ENCODE results near the gene STUM.
A peak's percentile ranks its signal among the peaks of the same experiment; 100 is the strongest.

STUM gene

DNA sequence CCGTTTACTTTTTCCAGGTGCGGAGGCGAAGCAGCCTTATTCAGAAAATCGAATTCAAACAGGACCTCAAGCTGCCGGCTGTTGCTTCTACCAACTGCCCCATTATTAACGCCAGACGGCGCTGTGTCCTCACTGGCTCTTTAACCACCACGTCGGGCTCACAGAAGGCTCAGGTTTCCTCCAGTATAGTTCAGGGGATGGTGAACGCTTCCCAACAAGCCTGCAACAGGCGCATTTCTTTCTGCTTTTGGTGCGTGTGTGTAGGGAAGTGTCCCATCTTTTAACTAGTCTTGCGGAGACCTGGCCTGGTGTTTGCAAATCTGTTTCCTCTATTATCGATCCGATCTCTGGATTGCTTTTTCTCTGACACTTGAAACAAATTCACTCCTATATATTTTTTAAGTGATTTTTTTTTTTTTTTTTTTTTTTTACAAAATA is 791 bp upstream of the STUM start:
- Histone ChIP-seq H3K79me2 (ENCODE audit: control insufficient read depth, insufficient read depth, low read length, poor library complexity) (no peaks in the 10 kb centered on the region), H2AK5ac (ENCODE audit: low read length) (no peak overlapping the region), H3K23ac (ENCODE audit: low read length) (no peak overlapping the region), H3K36me3 (ENCODE audit: control insufficient read depth in 1 of 2, insufficient read depth in 2 of 2, low read length in 2 of 2) (no peaks in the 10 kb centered on the region), H3K4me3 (ENCODE audit: low read depth, low read length) (no peak overlapping the region), H4K12ac (ENCODE audit: low read depth, low read length) (no peak overlapping the region), H2BK5ac (ENCODE audit: low read depth, low read length, poor library complexity) (no peak overlapping the region), H4K91ac (ENCODE audit: low read depth, low read length) (no peak overlapping the region), H3K27me3 (ENCODE audit: insufficient read depth, low read length) (peaks cover 35% of the 10 kb centered on the region), H3K14ac (ENCODE audit: low read length) (no peak overlapping the region), H3K9ac (ENCODE audit: low read length) (no peak overlapping the region), H3K4ac (ENCODE audit: low read depth, low read length) (no peak overlapping the region), H3K9me3 (ENCODE audit: insufficient read depth, low read depth, low read length) (peaks cover 5% of the 10 kb centered on the region), H2BK120ac (ENCODE audit: insufficient read depth, low read length, poor library complexity) (no peak overlapping the region), H2AFZ (ENCODE audit: insufficient read depth, low read length, poor library complexity) (no peak overlapping the region), H2BK12ac (ENCODE audit: low read length) (no peak overlapping the region), H3K4me2 (ENCODE audit: low read length) (no peak overlapping the region), H4K8ac (ENCODE audit: low read depth, low read length) (no peak overlapping the region), H3K79me1 (ENCODE audit: low read length) (no peaks in the 10 kb centered on the region), H3K18ac (ENCODE audit: low read length) (no peak overlapping the region), H3K27ac (ENCODE audit: low read depth, low read length) (no peak overlapping the region), H3K4me1 (ENCODE audit: control insufficient read depth in 1 of 2, insufficient read depth in 2 of 2, low read length in 2 of 2) (peaks cover 9 to 14% of the 10 kb centered on the region in 2 experiments)
- no CpG with 5 or more reads among the region's 16 CpGs for WGBS (ENCODE audit: extremely low coverage, insufficient coverage, insufficient read length)
- peak; percentile 87 to 95 for DNase-seq

DNA sequence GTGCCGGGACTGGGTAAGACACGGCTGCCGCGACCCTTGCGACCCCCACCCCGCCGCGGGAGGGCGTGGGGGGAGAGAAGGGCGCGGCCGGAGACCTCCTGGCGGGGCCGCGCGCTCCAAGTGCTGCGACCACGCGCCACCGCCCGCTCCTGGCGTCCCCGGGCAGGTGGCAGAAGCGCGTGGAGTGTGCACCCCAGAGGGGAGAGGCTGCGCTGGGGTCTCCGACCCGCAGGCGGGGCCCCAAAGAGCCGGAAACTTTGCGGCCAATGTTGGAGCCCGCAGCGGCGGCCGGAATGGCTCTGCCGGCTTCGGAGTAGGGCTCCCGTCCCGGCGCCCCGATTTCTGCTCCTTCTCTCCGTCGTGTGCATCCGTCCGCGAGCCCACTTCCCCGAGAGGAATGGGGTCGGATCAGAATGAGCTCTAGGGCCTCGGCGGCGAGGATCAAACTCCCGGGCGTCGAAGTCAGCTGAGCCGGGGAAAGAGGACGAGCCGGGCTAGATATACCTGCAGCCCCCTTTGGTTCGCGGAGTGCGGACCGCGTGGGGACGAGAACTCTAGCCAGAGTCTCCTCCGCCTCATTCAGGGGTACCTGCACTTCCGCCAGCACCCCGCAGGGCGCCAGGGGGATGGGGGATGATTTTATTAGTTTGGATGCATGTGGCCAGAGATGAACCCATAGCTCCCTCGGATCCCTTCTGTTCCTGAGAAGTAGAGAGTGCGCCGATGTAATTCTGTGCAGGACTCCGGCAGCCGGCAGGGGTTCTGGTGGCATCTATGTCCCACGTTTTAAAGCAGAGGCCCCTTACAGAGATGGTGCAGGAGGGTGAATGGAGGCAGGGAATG is 751 bp downstream of the STUM start:
- Histone ChIP-seq H4K8ac (ENCODE audit: low read depth, low read length) (no peak overlapping the region), H3K4me3 (ENCODE audit: low read depth, low read length) (peak overlapping the region; percentile 54)

DNA sequence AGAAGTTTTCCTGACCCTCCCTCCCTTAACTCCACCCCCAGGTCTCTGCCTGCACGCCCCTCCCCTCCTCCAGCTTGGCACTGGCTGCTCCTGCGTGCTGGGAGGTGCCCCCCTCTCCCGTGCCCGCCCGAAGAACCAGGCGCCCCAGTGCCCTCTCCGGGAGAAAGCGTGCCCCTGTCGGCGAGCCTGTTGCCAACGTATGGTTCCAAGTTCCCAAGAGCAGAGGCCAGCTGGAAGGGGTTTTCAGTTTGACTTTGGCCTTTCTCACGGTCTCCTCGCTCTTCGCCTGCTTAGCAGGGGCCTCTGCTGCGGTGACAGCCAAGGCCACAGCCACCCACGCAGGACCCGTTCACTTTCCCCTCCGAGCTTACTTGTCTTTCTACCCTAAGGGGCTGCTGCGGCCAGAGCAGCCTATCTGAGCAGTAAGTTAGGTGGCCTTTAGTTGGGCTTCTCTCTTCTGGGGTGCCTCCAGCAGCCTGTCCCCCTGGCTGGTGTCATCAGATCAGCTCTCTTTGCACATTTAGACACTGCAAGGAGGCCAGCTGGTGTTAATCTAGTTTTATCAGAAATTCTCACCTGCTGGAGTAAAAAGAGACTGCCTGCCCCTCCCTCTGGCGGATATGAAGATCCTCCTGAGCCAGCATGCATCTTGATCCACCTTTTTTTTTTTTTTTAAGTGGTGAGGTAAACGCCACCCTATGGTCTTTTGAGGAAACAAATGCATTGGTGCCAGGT is 1.5 kb downstream of the STUM start:
- no peaks in the 10 kb centered on the region for H3K79me2 ChIP-seq (ENCODE audit: control insufficient read depth, insufficient read depth, low read length, poor library complexity)
- no peak overlapping the region for H3K18ac ChIP-seq (ENCODE audit: low read length)
- H3K4me2 ChIP-seq (ENCODE audit: low read length) = peak overlapping the region; percentile 82
- no peak overlapping the region for H2AK5ac ChIP-seq (ENCODE audit: low read length)
- no peak overlapping the region for H4K91ac ChIP-seq (ENCODE audit: low read depth, low read length)
- no peak overlapping the region for H2BK120ac ChIP-seq (ENCODE audit: insufficient read depth, low read length, poor library complexity)
- peaks cover 9 to 14% of the 10 kb centered on the region in 2 experiments for H3K4me1 ChIP-seq (ENCODE audit: control insufficient read depth in 1 of 2, insufficient read depth in 2 of 2, low read length in 2 of 2)
- H4K12ac ChIP-seq (ENCODE audit: low read depth, low read length) = no peak overlapping the region
- no peak overlapping the region for H3K4me3 ChIP-seq (ENCODE audit: low read depth, low read length)
- DNase-seq = no peak
- no peak overlapping the region for H3K9ac ChIP-seq (ENCODE audit: low read length)
- no CpG with 5 or more reads among the region's 21 CpGs for WGBS (ENCODE audit: extremely low coverage, insufficient coverage, insufficient read length)
- no peak overlapping the region for H3K14ac ChIP-seq (ENCODE audit: low read length)
- no peak overlapping the region for H3K23ac ChIP-seq (ENCODE audit: low read length)
- peaks cover 5% of the 10 kb centered on the region for H3K9me3 ChIP-seq (ENCODE audit: insufficient read depth, low read depth, low read length)
- H2BK12ac ChIP-seq (ENCODE audit: low read length) = no peak overlapping the region
- H3K36me3 ChIP-seq (ENCODE audit: control insufficient read depth in 1 of 2, insufficient read depth in 2 of 2, low read length in 2 of 2) = no peaks in the 10 kb centered on the region
- H2AFZ ChIP-seq (ENCODE audit: insufficient read depth, low read length, poor library complexity) = no peak overlapping the region
- H2BK5ac ChIP-seq (ENCODE audit: low read depth, low read length, poor library complexity) = no peak overlapping the region
- H4K8ac ChIP-seq (ENCODE audit: low read depth, low read length) = no peak overlapping the region
- peaks cover 35% of the 10 kb centered on the region for H3K27me3 ChIP-seq (ENCODE audit: insufficient read depth, low read length)
- no peak overlapping the region for H3K27ac ChIP-seq (ENCODE audit: low read depth, low read length)
- H3K79me1 ChIP-seq (ENCODE audit: low read length) = no peaks in the 10 kb centered on the region
- no peak overlapping the region for H3K4ac ChIP-seq (ENCODE audit: low read depth, low read length)

More for the DNA sequence above, 751 bp downstream of the STUM start:
- H3K18ac ChIP-seq (ENCODE audit: low read length) = no peak overlapping the region
- no peak overlapping the region for H2BK120ac ChIP-seq (ENCODE audit: insufficient read depth, low read length, poor library complexity)
- peaks cover 35% of the 10 kb centered on the region for H3K27me3 ChIP-seq (ENCODE audit: insufficient read depth, low read length)
- H3K9me3 ChIP-seq (ENCODE audit: insufficient read depth, low read depth, low read length) = peaks cover 5% of the 10 kb centered on the region
- no peak overlapping the region for H2BK12ac ChIP-seq (ENCODE audit: low read length)
- DNase-seq = no peak
- no peaks in the 10 kb centered on the region for H3K36me3 ChIP-seq (ENCODE audit: control insufficient read depth in 1 of 2, insufficient read depth in 2 of 2, low read length in 2 of 2)
- H3K23ac ChIP-seq (ENCODE audit: low read length) = no peak overlapping the region
- no peak overlapping the region for H2BK5ac ChIP-seq (ENCODE audit: low read depth, low read length, poor library complexity)
- no peaks in the 10 kb centered on the region for H3K79me1 ChIP-seq (ENCODE audit: low read length)
- H4K12ac ChIP-seq (ENCODE audit: low read depth, low read length) = no peak overlapping the region
- H2AFZ ChIP-seq (ENCODE audit: insufficient read depth, low read length, poor library complexity) = peak overlapping the region; percentile 50
- no peak overlapping the region for H3K9ac ChIP-seq (ENCODE audit: low read length)
- H3K4me2 ChIP-seq (ENCODE audit: low read length) = peak overlapping the region; percentile 82
- H4K91ac ChIP-seq (ENCODE audit: low read depth, low read length) = no peak overlapping the region
- H3K14ac ChIP-seq (ENCODE audit: low read length) = no peak overlapping the region
- no CpG with 5 or more reads among the region's 73 CpGs for WGBS (ENCODE audit: extremely low coverage, insufficient coverage, insufficient read length)
- no peak overlapping the region for H3K4ac ChIP-seq (ENCODE audit: low read depth, low read length)
- no peaks in the 10 kb centered on the region for H3K79me2 ChIP-seq (ENCODE audit: control insufficient read depth, insufficient read depth, low read length, poor library complexity)
- H2AK5ac ChIP-seq (ENCODE audit: low read length) = no peak overlapping the region
- no peak overlapping the region for H3K27ac ChIP-seq (ENCODE audit: low read depth, low read length)
- peaks cover 9 to 14% of the 10 kb centered on the region in 2 experiments for H3K4me1 ChIP-seq (ENCODE audit: control insufficient read depth in 1 of 2, insufficient read depth in 2 of 2, low read length in 2 of 2)

DNA sequence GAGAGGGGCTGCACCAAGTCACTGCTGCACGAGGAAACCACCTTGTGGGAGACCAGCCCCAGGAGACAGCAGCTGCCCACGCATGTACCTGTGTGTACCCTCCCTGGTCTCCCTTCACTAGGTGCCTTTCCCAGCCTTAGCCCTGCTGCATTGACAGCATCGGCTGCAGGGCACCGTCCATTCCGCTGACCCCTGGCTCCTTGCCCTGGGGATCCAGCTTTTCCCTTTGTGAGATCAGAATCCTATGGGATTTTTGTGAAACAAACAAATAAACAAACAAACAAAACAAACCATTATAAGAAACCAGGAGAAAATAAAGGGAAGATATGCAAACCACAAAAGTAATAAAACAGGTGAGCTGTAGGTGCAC is 2.1 kb downstream of the STUM start:
- no peak overlapping the region for H2BK5ac ChIP-seq (ENCODE audit: low read depth, low read length, poor library complexity)
- H3K4me1 ChIP-seq (ENCODE audit: control insufficient read depth in 1 of 2, insufficient read depth in 2 of 2, low read length in 2 of 2) = peaks cover 9 to 14% of the 10 kb centered on the region in 2 experiments
- H3K79me1 ChIP-seq (ENCODE audit: low read length) = no peaks in the 10 kb centered on the region
- H3K23ac ChIP-seq (ENCODE audit: low read length) = no peak overlapping the region
- no peak overlapping the region for H3K4ac ChIP-seq (ENCODE audit: low read depth, low read length)
- no peak overlapping the region for H3K14ac ChIP-seq (ENCODE audit: low read length)
- H4K91ac ChIP-seq (ENCODE audit: low read depth, low read length) = no peak overlapping the region
- no peak overlapping the region for H2AFZ ChIP-seq (ENCODE audit: insufficient read depth, low read length, poor library complexity)
- no peak overlapping the region for H4K8ac ChIP-seq (ENCODE audit: low read depth, low read length)
- DNase-seq = no peak
- H4K12ac ChIP-seq (ENCODE audit: low read depth, low read length) = no peak overlapping the region
- no peak overlapping the region for H3K27ac ChIP-seq (ENCODE audit: low read depth, low read length)
- no CpG with 5 or more reads among the region's 5 CpGs for WGBS (ENCODE audit: extremely low coverage, insufficient coverage, insufficient read length)
- H2BK120ac ChIP-seq (ENCODE audit: insufficient read depth, low read length, poor library complexity) = no peak overlapping the region
- peaks cover 5% of the 10 kb centered on the region for H3K9me3 ChIP-seq (ENCODE audit: insufficient read depth, low read depth, low read length)
- no peak overlapping the region for H2BK12ac ChIP-seq (ENCODE audit: low read length)
- no peaks in the 10 kb centered on the region for H3K79me2 ChIP-seq (ENCODE audit: control insufficient read depth, insufficient read depth, low read length, poor library complexity)
- no peaks in the 10 kb centered on the region for H3K36me3 ChIP-seq (ENCODE audit: control insufficient read depth in 1 of 2, insufficient read depth in 2 of 2, low read length in 2 of 2)
- H3K27me3 ChIP-seq (ENCODE audit: insufficient read depth, low read length) = peaks cover 35% of the 10 kb centered on the region
- no peak overlapping the region for H3K18ac ChIP-seq (ENCODE audit: low read length)
- H2AK5ac ChIP-seq (ENCODE audit: low read length) = no peak overlapping the region
- H3K9ac ChIP-seq (ENCODE audit: low read length) = no peak overlapping the region
- no peak overlapping the region for H3K4me3 ChIP-seq (ENCODE audit: low read depth, low read length)
- no peak overlapping the region for H3K4me2 ChIP-seq (ENCODE audit: low read length)
